ENCODE data around the gene FAM163B.

GRCh38 chr9:133560944-133561343 is 48.2 kb downstream of the FAM163B start:
- TF ChIP-seq GATA2 (IDR thresholded peaks at IDR 0.05; ENCODE audit: low read depth, low read length) (no peak), GATA3 (IDR thresholded peaks at IDR 0.05; ENCODE audit: low read depth, low read length) (no peak)
